ENCODE data around the gene CAPNS1. TPM values are rescaled to one million over a fixed set of nuclear protein-coding genes. Genes with fewer than 3 reads are reported as not detected.
"Not testable (repeated sequence)": the region's sequence is repeated elsewhere in the genome, so short reads cannot be mapped to it uniquely, and the experiment has no call there.

Gene CAPNS1
- total and polyA plus RNA-seq, 3 experiments from 2014 or later: 167 to 432 (median 415) TPM

- no peak overlapping the region for H3K4me3 ChIP-seq (ENCODE audit: low read length)
- no peaks in the 10 kb centered on the region for H3K27me3 Mint-ChIP-seq
- peaks cover 0 to 1% (median 0%) of the 10 kb centered on the region in 3 donors for H3K4me1 Mint-ChIP-seq
- no peaks in the 10 kb centered on the region for H3K27me3 ChIP-seq (ENCODE audit: insufficient read depth, low read length, poor library complexity, severe bottlenecking)
- H3K27ac ChIP-seq (ENCODE audit: low read depth, low read length): no peak overlapping the region
- H3K9me3 Mint-ChIP-seq: no peaks in the 10 kb centered on the region
- no peak overlapping the region for H3K27ac Mint-ChIP-seq
- H3K4me1 ChIP-seq (ENCODE audit: insufficient read depth, low read length): no peaks in the 10 kb centered on the region
- no peaks in the 10 kb centered on the region for H3K36me3 ChIP-seq (ENCODE audit: insufficient read depth, low read length)
- CTCF ChIA-PET: interaction anchor here (0.6 kb wide), 1 partner anchor 25 kb away, joined by 3 read pairs; no protein-coding TSS in a partner anchor
- DNase-seq: no peak
- peaks cover 0 to 33% (median 9%) of the 10 kb centered on the region in 3 donors for H3K36me3 Mint-ChIP-seq
- no peak overlapping the region for H3K4me3 Mint-ChIP-seq
- H3K9me3 ChIP-seq (ENCODE audit: low read length): no peaks in the 10 kb centered on the region
- POLR2A ChIA-PET: no interaction called here
These were observed 13.3 kb downstream of the CAPNS1 start for GRCh38 chr19:36153126-36153525.

GRCh38 chr19:36160821-36161596, 21.1 kb downstream of the CAPNS1 start:
- Mint-ChIP-seq H3K27ac (peak overlapping the region in 3 of 8 donors; percentile 43 to 60 (median 56)), H3K4me3 (no peak overlapping the region), H3K9me3 (no peaks in the 10 kb centered on the region), H3K27me3 (no peaks in the 10 kb centered on the region), H3K36me3 (peaks cover 0 to 3% (median 0%) of the 10 kb centered on the region in 3 donors), H3K4me1 (no peaks in the 10 kb centered on the region)
- CTCF ChIA-PET: interaction anchor here (0.7 kb wide), 1 partner anchor 100 kb away, joined by 4 read pairs; no protein-coding TSS in a partner anchor
- Histone ChIP-seq H3K36me3 (ENCODE audit: insufficient read depth, low read length) (no peaks in the 10 kb centered on the region), H3K4me3 (ENCODE audit: low read length) (no peak overlapping the region), H3K27ac (ENCODE audit: low read depth, low read length) (no peak overlapping the region), H3K27me3 (ENCODE audit: insufficient read depth, low read length, poor library complexity, severe bottlenecking) (no peaks in the 10 kb centered on the region), H3K9me3 (ENCODE audit: low read length) (no peaks in the 10 kb centered on the region), H3K4me1 (ENCODE audit: insufficient read depth, low read length) (no peaks in the 10 kb centered on the region)
- DNase-seq: no peak
- POLR2A ChIA-PET: no interaction called here

- no peaks in the 10 kb centered on the region for H3K9me3 ChIP-seq (ENCODE audit: low read length)
- Mint-ChIP-seq H3K9me3 (no peaks in the 10 kb centered on the region), H3K4me3 (no peak overlapping the region), H3K36me3 (peaks cover 0 to 3% (median 0%) of the 10 kb centered on the region in 3 donors), H3K27ac (peak overlapping the region in 1 of 8 donors; percentile 30), H3K27me3 (no peaks in the 10 kb centered on the region), H3K4me1 (no peaks in the 10 kb centered on the region)
- no peaks in the 10 kb centered on the region for H3K4me1 ChIP-seq (ENCODE audit: insufficient read depth, low read length)
- H3K27ac ChIP-seq (ENCODE audit: low read depth, low read length): no peak overlapping the region
- ChIA-PET CTCF (interaction anchor here (1.6 kb wide), 1 partner anchor 36 kb away, joined by 7 read pairs; no protein-coding TSS in a partner anchor), POLR2A (no interaction called here)
- no peaks in the 10 kb centered on the region for H3K27me3 ChIP-seq (ENCODE audit: insufficient read depth, low read length, poor library complexity, severe bottlenecking)
- H3K4me3 ChIP-seq (ENCODE audit: low read length): no peak overlapping the region
- no peak for DNase-seq
- no peaks in the 10 kb centered on the region for H3K36me3 ChIP-seq (ENCODE audit: insufficient read depth, low read length)
These were observed 23.9 kb downstream of the CAPNS1 start for GRCh38 chr19:36163813-36164212.

- Histone ChIP-seq H3K27ac (ENCODE audit: low read depth, low read length) (no peak overlapping the region), H3K27me3 (ENCODE audit: insufficient read depth, low read length, poor library complexity, severe bottlenecking) (no peaks in the 10 kb centered on the region), H3K4me1 (ENCODE audit: insufficient read depth, low read length) (no peaks in the 10 kb centered on the region), H3K4me3 (ENCODE audit: low read length) (no peak overlapping the region), H3K36me3 (ENCODE audit: insufficient read depth, low read length) (no peaks in the 10 kb centered on the region), H3K9me3 (ENCODE audit: low read length) (no peaks in the 10 kb centered on the region)
- Mint-ChIP-seq H3K27ac (peak overlapping the region in 3 of 8 donors; percentile 11 to 87 (median 35)), H3K4me1 (peaks cover 3 to 4% (median 4%) of the 10 kb centered on the region in 3 donors), H3K4me3 (no peak overlapping the region), H3K9me3 (no peaks in the 10 kb centered on the region), H3K27me3 (no peaks in the 10 kb centered on the region), H3K36me3 (no peaks in the 10 kb centered on the region)
- ChIA-PET CTCF (interaction anchor here (0.6 to 13.0 kb wide), 5 partner anchors 10 to 91 kb away, joined by 3 to 165 read pairs (median 3); partner anchors contain the start of genes POLR2I and TBCB), POLR2A (interaction anchor here (1.6 kb wide), 1 partner anchor 54 kb away, joined by 5 read pairs; the partner anchor contains the start of genes POLR2I and TBCB)
- DNase-seq: no peak
These were observed 29.4 kb downstream of the CAPNS1 start for GRCh38 chr19:36169084-36169760.

- Histone ChIP-seq H3K9me3 (ENCODE audit: low read length) (no peaks in the 10 kb centered on the region), H3K36me3 (ENCODE audit: insufficient read depth, low read length) (no peaks in the 10 kb centered on the region), H3K27me3 (ENCODE audit: insufficient read depth, low read length, poor library complexity, severe bottlenecking) (no peaks in the 10 kb centered on the region), H3K4me3 (ENCODE audit: low read length) (no peak overlapping the region), H3K27ac (ENCODE audit: low read depth, low read length) (no peak overlapping the region), H3K4me1 (ENCODE audit: insufficient read depth, low read length) (no peaks in the 10 kb centered on the region)
- CTCF ChIA-PET: interaction anchor here (1.1 to 13.0 kb wide), 2 partner anchors 38 to 45 kb away, joined by 3 to 165 read pairs; no protein-coding TSS in a partner anchor
- Mint-ChIP-seq H3K4me3 (no peak overlapping the region), H3K27me3 (no peaks in the 10 kb centered on the region), H3K27ac (peak overlapping the region in 1 of 8 donors; percentile 31), H3K4me1 (peaks cover 3 to 4% (median 4%) of the 10 kb centered on the region in 3 donors), H3K36me3 (no peaks in the 10 kb centered on the region), H3K9me3 (no peaks in the 10 kb centered on the region)
- DNase-seq: no peak
- POLR2A ChIA-PET: no interaction called here
These were observed 33.0 kb downstream of the CAPNS1 start for GRCh38 chr19:36172852-36173251.

GRCh38 chr19:36173846-36174245, 34.0 kb downstream of the CAPNS1 start:
- H3K36me3 ChIP-seq (ENCODE audit: insufficient read depth, low read length); H3K27me3 Mint-ChIP-seq; H3K9me3 Mint-ChIP-seq; H3K4me1 ChIP-seq (ENCODE audit: insufficient read depth, low read length); POLR2A ChIA-PET; H3K4me1 Mint-ChIP-seq; DNase-seq; H3K9me3 ChIP-seq (ENCODE audit: low read length); H3K4me3 ChIP-seq (ENCODE audit: low read length); H3K36me3 Mint-ChIP-seq; H3K27me3 ChIP-seq (ENCODE audit: insufficient read depth, low read length, poor library complexity, severe bottlenecking); H3K27ac ChIP-seq (ENCODE audit: low read depth, low read length); H3K4me3 Mint-ChIP-seq: not testable (repeated sequence)
- CTCF ChIA-PET: interaction anchor here (13.0 kb wide), 1 partner anchor 46 kb away, joined by 165 read pairs; no protein-coding TSS in a partner anchor
- H3K27ac Mint-ChIP-seq: peak overlapping the region in 2 of 8 donors; percentile 10 to 95

GRCh38 chr19:36179077-36179476, 39.2 kb downstream of the CAPNS1 start:
- H3K9me3 Mint-ChIP-seq; H3K4me1 Mint-ChIP-seq; H3K9me3 ChIP-seq (ENCODE audit: low read length); H3K27me3 ChIP-seq (ENCODE audit: insufficient read depth, low read length, poor library complexity, severe bottlenecking); H3K4me3 ChIP-seq (ENCODE audit: low read length); H3K4me1 ChIP-seq (ENCODE audit: insufficient read depth, low read length); H3K27me3 Mint-ChIP-seq; H3K27ac ChIP-seq (ENCODE audit: low read depth, low read length); H3K4me3 Mint-ChIP-seq; DNase-seq; POLR2A ChIA-PET; H3K36me3 ChIP-seq (ENCODE audit: insufficient read depth, low read length): not testable (repeated sequence)
- peak overlapping the region in 1 of 8 donors; percentile 38 for H3K27ac Mint-ChIP-seq
- CTCF ChIA-PET: interaction anchor here (1.5 to 1.6 kb wide), 2 partner anchors 9 to 51 kb away, joined by 6 to 8 read pairs; no protein-coding TSS in a partner anchor
- peaks cover 4 to 18% (median 7%) of the 10 kb centered on the region in 3 donors for H3K36me3 Mint-ChIP-seq
